ENCODE results near the gene RBFOX1. TPM values are rescaled to one million over a fixed set of nuclear protein-coding genes. Genes with fewer than 3 reads are reported as not detected.

Gene RBFOX1
- polyA plus RNA-seq, 1 donor from 2014 or later = 56.8 TPM

- Histone ChIP-seq H3K27ac (ENCODE audit: low read length) (no peak overlapping the region), H3K36me3 (ENCODE audit: insufficient read depth, low read length) (no peaks in the 10 kb centered on the region), H3F3A (ENCODE audit: insufficient read depth, low read length, poor library complexity, severe bottlenecking) (no peaks in the 10 kb centered on the region), H3K9me3 (ENCODE audit: low read length) (no peaks in the 10 kb centered on the region), H3K4me2 (ENCODE audit: low read length) (no peak overlapping the region), H3K9me2 (ENCODE audit: insufficient read depth, low read length) (no peaks in the 10 kb centered on the region), H3K9ac (ENCODE audit: low read length) (no peak overlapping the region), H3K79me2 (replicated peaks; ENCODE audit: insufficient read depth, low read length) (no peaks in the 10 kb centered on the region), H3K4me3 (ENCODE audit: low read length) (no peak overlapping the region), H4K20me1 (ENCODE audit: insufficient read depth) (no peaks in the 10 kb centered on the region), H3K27me3 (ENCODE audit: insufficient read depth, low read depth, low read length) (peaks cover 2% of the 10 kb centered on the region), H2AFZ (ENCODE audit: low read depth, low read length) (no peak overlapping the region)
- TF ChIP-seq CTCF (IDR thresholded peaks at IDR 0.05; ENCODE audit: poor library complexity, severe bottlenecking) (no peak), EP300 (conservative IDR thresholded peaks at IDR 0.05; ENCODE audit: poor library complexity, severe bottlenecking) (no peak), POLR2AphosphoS5 (IDR thresholded peaks at IDR 0.05) (no peak), SMC3 (conservative IDR thresholded peaks at IDR 0.05; ENCODE audit: poor library complexity) (no peak), TAF1 (IDR thresholded peaks at IDR 0.05; ENCODE audit: low read depth) (no peak), RAD21 (conservative IDR thresholded peaks at IDR 0.05) (no peak), MXI1 (conservative IDR thresholded peaks at IDR 0.05; ENCODE audit: poor library complexity, severe bottlenecking) (no peak), EZH2 (IDR thresholded peaks at IDR 0.05; ENCODE audit: borderline replicate concordance, insufficient read depth, low read length, poor library complexity, severe bottlenecking) (no peak)
- TF ChIP-seq, protein P1, sequence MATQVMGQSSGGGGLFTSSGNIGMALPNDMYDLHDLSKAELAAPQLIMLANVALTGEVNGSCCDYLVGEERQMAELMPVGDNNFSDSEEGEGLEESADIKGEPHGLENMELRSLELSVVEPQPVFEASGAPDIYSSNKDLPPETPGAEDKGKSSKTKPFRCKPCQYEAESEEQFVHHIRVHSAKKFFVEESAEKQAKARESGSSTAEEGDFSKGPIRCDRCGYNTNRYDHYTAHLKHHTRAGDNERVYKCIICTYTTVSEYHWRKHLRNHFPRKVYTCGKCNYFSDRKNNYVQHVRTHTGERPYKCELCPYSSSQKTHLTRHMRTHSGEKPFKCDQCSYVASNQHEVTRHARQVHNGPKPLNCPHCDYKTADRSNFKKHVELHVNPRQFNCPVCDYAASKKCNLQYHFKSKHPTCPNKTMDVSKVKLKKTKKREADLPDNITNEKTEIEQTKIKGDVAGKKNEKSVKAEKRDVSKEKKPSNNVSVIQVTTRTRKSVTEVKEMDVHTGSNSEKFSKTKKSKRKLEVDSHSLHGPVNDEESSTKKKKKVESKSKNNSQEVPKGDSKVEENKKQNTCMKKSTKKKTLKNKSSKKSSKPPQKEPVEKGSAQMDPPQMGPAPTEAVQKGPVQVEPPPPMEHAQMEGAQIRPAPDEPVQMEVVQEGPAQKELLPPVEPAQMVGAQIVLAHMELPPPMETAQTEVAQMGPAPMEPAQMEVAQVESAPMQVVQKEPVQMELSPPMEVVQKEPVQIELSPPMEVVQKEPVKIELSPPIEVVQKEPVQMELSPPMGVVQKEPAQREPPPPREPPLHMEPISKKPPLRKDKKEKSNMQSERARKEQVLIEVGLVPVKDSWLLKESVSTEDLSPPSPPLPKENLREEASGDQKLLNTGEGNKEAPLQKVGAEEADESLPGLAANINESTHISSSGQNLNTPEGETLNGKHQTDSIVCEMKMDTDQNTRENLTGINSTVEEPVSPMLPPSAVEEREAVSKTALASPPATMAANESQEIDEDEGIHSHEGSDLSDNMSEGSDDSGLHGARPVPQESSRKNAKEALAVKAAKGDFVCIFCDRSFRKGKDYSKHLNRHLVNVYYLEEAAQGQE (IDR thresholded peaks at IDR 0.05; ENCODE audit: borderline replicate concordance) = no peak
These were observed 42.0 kb upstream of the RBFOX1 start for GRCh38 chr16:7290682-7291081.

- Histone ChIP-seq H3K36me3 (ENCODE audit: insufficient read depth, low read length) (no peaks in the 10 kb centered on the region), H4K20me1 (ENCODE audit: insufficient read depth) (no peaks in the 10 kb centered on the region), H3K79me2 (replicated peaks; ENCODE audit: insufficient read depth, low read length) (no peaks in the 10 kb centered on the region), H2AFZ (ENCODE audit: low read depth, low read length) (no peak overlapping the region), H3K9me2 (ENCODE audit: insufficient read depth, low read length) (no peaks in the 10 kb centered on the region), H3K4me2 (ENCODE audit: low read length) (no peak overlapping the region), H3K9me3 (ENCODE audit: low read length) (no peaks in the 10 kb centered on the region), H3F3A (ENCODE audit: insufficient read depth, low read length, poor library complexity, severe bottlenecking) (no peaks in the 10 kb centered on the region), H3K9ac (ENCODE audit: low read length) (no peak overlapping the region), H3K27me3 (ENCODE audit: insufficient read depth, low read depth, low read length) (peaks cover 2% of the 10 kb centered on the region), H3K27ac (ENCODE audit: low read length) (no peak overlapping the region), H3K4me3 (ENCODE audit: low read length) (no peak overlapping the region)
- TF ChIP-seq RAD21 (conservative IDR thresholded peaks at IDR 0.05) (no peak), EP300 (conservative IDR thresholded peaks at IDR 0.05; ENCODE audit: poor library complexity, severe bottlenecking) (no peak), POLR2AphosphoS5 (IDR thresholded peaks at IDR 0.05) (no peak), SMC3 (conservative IDR thresholded peaks at IDR 0.05; ENCODE audit: poor library complexity) (no peak), MXI1 (conservative IDR thresholded peaks at IDR 0.05; ENCODE audit: poor library complexity, severe bottlenecking) (no peak), EZH2 (IDR thresholded peaks at IDR 0.05; ENCODE audit: borderline replicate concordance, insufficient read depth, low read length, poor library complexity, severe bottlenecking) (no peak), TAF1 (IDR thresholded peaks at IDR 0.05; ENCODE audit: low read depth) (no peak), CTCF (IDR thresholded peaks at IDR 0.05; ENCODE audit: poor library complexity, severe bottlenecking) (no peak)
- TF ChIP-seq, protein P1 (IDR thresholded peaks at IDR 0.05; ENCODE audit: borderline replicate concordance) = no peak
These were observed 38.6 kb upstream of the RBFOX1 start for GRCh38 chr16:7294020-7294419.
